Measurements from ENCODE around the gene PARL.
A peak's percentile ranks its signal among the peaks of the same experiment; 100 is the strongest.

Gene PARL

DNA sequence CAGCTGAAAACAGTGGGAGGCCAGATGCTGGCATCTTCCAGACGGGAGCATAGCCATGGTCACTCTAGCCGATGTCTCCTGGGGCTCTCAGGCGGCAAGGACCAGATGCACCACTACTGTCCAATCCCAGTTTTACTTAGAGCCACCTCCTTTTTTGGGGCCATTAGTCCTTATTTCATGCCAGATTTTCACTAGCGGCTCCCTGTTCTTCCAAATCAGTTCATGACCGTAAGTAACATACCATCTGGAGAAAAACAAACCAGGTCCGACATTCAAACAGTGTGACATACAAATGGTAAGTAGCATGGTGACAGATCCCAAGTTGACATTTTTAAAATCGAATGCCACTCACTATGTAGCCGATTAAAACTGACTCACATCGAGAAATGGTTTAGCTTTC, 55.2 kb downstream of the PARL start:
- TF ChIP-seq, protein P1, sequence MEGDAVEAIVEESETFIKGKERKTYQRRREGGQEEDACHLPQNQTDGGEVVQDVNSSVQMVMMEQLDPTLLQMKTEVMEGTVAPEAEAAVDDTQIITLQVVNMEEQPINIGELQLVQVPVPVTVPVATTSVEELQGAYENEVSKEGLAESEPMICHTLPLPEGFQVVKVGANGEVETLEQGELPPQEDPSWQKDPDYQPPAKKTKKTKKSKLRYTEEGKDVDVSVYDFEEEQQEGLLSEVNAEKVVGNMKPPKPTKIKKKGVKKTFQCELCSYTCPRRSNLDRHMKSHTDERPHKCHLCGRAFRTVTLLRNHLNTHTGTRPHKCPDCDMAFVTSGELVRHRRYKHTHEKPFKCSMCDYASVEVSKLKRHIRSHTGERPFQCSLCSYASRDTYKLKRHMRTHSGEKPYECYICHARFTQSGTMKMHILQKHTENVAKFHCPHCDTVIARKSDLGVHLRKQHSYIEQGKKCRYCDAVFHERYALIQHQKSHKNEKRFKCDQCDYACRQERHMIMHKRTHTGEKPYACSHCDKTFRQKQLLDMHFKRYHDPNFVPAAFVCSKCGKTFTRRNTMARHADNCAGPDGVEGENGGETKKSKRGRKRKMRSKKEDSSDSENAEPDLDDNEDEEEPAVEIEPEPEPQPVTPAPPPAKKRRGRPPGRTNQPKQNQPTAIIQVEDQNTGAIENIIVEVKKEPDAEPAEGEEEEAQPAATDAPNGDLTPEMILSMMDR (IDR thresholded peaks at IDR 0.05; ENCODE audit: insufficient read depth, low read depth, low read length, missing control alignments), result no peak
- DNase-seq (ENCODE audit: low read depth), result no peak
- H3K4me3 ChIP-seq (ENCODE audit: low read depth, low read length), result no peak overlapping the region

DNA sequence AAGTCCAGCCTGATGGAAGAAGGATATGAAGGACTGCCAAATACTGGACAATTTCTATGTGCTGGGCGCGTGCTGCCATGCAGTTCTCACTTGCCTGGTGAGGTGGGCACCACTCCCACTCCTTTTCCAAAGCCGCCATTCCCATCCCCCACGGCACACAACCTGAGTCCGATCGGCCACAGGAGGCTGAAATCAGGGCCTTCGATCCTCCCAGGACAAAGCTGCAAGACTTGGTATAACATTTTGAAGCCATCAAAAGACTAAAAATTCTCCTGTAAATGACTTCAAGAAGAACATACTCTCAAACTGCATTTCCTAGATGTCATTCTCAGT, 56.2 kb downstream of the PARL start:
- DNase-seq (ENCODE audit: low read depth), result no peak
- TF ChIP-seq, protein P1 (IDR thresholded peaks at IDR 0.05; ENCODE audit: insufficient read depth, low read depth, low read length, missing control alignments), result no peak
- no peak overlapping the region for H3K4me3 ChIP-seq (ENCODE audit: low read depth, low read length)

DNA sequence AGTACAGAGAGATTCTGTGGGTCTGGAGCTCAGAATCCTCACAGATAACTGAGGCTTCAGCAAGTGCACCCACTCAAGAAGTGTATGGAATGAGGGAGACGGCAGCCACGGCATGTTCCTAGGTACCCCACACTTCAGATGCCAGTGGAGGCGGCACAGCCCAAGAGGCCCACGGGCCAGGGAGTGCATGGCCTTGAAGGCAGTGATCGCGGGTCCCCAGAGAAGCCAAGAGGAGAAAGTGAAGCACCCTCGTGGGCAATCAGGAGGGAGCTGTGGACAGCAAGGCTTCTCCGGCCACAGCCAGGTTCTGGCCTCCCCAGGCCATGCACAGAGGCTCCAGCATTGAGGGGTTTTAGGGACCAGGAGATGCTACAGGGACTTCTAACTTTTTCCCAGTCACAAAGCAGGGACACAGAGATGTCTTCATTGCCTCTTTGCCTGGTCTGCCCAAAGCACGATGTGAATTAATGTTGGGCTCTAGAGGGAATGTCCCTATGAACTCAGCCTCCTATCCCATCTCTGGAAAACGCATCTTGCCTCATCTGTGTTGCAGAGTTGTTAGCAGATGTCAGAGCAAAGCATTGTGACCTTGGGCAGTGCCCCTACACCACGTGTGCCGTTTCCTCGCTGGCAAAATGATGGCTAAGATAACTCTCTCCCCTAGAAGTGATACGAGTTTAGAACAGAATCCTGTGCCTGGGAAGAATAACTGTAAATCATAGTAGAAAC, 56.7 kb downstream of the PARL start:
- TF ChIP-seq, protein P1 (IDR thresholded peaks at IDR 0.05; ENCODE audit: insufficient read depth, low read depth, low read length, missing control alignments), result no peak
- H3K4me3 ChIP-seq (ENCODE audit: low read depth, low read length), result no peak overlapping the region
- no peak for DNase-seq (ENCODE audit: low read depth)

DNA sequence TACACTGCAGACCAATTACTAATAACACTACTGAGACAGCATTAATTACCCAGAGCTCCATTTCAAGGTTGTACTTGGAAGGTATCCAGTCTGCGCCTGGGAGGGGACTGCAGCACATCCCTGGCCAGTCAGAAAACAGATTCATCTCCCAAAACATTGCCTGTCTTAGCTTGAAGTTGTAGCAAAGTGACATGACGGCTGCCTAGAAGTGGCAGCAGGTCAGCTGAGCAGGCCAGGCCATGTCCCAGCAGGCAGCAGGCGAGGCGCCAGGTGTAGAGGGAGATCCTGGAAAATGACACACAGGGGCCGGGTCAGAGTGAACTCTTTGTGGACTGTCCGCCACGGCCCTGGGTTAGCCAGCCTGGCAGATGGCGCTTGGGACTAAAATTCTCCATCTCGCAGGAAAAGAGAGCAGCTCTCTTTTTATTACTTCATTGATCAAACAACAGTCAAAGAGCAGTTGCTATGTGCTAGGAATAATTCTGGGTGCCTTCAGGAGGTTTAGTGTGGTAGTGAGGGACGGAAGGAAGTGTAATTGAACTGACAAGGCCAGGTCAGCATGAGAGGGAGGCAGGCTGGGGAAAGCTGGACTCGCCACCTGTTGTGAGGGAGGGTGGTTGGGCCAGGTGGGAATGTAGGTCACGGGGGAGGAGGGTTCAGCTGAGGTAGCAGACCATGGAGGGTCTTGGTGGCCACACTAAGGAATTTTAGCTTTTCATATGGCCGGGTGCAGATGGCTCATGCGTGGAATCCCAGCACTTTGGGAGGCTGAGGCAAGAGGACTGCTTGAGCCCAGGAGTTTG, 58.0 kb downstream of the PARL start:
- TF ChIP-seq, protein P1 (IDR thresholded peaks at IDR 0.05; ENCODE audit: insufficient read depth, low read depth, low read length, missing control alignments), result no peak
- H3K4me3 ChIP-seq (ENCODE audit: low read depth, low read length), result no peak overlapping the region
- no peak for DNase-seq (ENCODE audit: low read depth)

DNA sequence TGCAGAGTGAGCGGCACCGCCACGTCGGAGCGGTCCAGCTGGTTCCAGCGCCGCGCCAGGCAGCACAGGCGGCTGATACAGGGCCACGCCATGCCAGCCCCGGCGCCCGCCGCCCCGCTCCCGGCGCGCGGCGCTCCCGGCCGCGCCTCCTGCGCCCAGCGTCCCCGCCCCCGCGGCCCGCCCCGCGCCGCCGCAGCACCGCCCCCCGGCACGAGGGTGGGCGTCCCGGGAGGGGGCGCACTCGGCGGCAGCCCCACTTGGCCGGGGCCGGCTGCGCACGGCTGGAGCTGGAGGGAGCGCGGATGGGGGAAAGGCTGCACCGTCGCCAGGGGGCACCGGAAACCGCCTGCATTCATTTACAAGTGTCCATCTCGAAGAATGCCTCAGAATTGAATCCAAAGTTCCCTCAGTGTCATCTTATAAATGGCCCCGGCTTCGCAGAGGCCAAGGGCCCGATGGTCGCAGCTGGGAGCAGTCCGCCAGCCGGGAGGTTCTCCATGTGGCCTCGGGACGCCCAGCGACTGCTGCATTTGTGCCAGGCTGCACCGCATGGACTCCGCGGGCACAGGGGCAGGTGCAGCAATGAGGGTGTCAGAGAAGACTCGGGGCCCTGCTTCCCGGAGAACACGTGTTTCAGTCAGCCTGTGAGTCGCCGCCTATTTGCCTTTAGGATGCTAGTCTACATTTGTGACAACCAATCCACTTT, 59.1 kb downstream of the PARL start, which contains the start of gene MAP6D1:
Gene MAP6D1, minus strand, starts transcription at position 122 of the 706 bp plus-strand sequence. Its CDS starts 30 bp downstream, at position 92.
- H3K4me3 ChIP-seq (ENCODE audit: low read depth, low read length), result peak within 1 kb of the TSS; percentile 56
- peak; percentile 53 for DNase-seq (ENCODE audit: low read depth)
- TF ChIP-seq, protein P1 (IDR thresholded peaks at IDR 0.05; ENCODE audit: insufficient read depth, low read depth, low read length, missing control alignments), result peak; percentile 22

DNA sequence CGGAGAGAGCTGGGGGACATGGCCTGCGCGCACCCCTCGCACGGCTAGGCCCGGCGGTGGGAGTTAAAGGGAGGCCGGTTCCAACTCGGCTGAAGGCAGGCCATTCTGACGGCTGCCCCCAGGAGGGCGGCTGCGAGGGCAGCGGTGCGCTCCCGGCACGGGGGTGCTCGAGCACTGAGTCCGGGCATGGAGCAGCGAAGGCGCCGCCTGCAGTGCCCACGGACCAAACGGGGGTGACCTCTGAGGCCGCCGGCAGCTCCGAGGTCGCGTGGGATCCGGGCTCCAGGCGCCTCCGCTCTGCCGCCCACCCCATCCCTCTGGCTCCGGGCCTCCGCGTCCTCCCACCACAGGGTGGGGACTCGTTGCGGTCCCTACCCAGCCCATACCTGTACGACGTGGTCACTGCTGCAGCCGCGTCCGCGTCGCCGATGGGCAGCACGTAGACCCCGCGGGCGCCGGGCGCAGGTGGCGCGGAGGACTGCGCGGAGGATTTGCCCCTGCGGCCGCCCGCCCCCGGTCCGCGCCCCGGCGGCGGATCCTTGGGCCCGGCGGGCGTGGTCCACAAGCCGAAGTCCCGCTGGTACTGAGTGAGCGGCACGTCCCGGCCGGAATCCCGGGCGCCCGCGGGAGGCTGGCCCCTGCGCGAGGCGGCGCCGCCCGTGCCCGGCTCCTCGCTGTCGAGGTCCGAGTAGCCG, 59.8 kb downstream of the PARL start:
- TF ChIP-seq, protein P1 (IDR thresholded peaks at IDR 0.05; ENCODE audit: insufficient read depth, low read depth, low read length, missing control alignments), result no peak
- DNase-seq (ENCODE audit: low read depth), result no peak
- H3K4me3 ChIP-seq (ENCODE audit: low read depth, low read length), result peak overlapping the region; percentile 56

Data from GM12865 (cell line).